GM12872 (cell line): Measurements from ENCODE around the gene DPYD.

Experiments used
- TF ChIP-seq, protein P1 (sequence below): IDR thresholded peaks from 3 replicates; pipeline ENCODE4 v1.5.1; 2011; ENCODE audit warnings: low read depth, mild to moderate bottlenecking, low read length, moderate library complexity; ENCODE audit not compliant: insufficient read depth

DPYD gene

DNA sequence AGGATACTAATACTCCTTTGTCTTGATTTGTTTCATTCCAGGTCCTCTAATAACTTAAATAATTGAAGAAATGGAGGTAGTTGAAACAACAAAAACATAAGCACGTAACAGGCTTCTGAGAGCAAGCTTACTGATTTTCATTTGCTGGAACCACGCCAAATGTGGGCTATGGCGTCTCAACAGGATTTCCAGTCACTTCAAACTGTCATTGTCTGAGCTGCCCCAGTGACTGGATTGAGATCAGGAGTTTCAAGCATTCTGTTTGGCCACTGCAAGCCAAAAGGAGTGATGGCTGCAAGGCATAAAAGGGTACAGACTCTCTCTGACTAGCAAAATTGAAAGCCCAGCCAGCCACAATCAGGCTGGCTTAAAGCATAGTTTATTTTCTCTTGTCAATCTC, 289.9 kb downstream of the DPYD start:
- TF ChIP-seq, protein P1, sequence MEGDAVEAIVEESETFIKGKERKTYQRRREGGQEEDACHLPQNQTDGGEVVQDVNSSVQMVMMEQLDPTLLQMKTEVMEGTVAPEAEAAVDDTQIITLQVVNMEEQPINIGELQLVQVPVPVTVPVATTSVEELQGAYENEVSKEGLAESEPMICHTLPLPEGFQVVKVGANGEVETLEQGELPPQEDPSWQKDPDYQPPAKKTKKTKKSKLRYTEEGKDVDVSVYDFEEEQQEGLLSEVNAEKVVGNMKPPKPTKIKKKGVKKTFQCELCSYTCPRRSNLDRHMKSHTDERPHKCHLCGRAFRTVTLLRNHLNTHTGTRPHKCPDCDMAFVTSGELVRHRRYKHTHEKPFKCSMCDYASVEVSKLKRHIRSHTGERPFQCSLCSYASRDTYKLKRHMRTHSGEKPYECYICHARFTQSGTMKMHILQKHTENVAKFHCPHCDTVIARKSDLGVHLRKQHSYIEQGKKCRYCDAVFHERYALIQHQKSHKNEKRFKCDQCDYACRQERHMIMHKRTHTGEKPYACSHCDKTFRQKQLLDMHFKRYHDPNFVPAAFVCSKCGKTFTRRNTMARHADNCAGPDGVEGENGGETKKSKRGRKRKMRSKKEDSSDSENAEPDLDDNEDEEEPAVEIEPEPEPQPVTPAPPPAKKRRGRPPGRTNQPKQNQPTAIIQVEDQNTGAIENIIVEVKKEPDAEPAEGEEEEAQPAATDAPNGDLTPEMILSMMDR, result no peak

DNA sequence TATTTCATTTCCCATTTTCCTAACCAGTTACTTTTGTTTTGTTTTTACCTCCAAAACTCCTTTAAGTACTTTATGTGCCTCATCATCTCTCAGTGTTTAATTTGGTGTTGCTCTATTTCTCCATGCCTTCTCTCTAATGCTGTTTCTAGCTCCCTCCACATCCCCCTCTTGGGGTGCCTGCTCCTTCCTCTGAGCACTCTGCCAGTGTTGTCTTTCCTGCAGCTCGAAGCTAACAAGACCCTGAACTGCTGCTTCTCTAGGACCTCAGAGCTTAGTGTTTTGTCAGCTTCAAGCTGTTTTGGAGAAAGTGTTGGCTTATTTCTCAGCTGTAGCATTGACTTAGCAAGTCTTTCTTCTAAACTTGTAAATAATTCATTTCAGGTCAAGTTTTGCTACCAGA, 290.6 kb downstream of the DPYD start:
- TF ChIP-seq, protein P1, result no peak

DNA sequence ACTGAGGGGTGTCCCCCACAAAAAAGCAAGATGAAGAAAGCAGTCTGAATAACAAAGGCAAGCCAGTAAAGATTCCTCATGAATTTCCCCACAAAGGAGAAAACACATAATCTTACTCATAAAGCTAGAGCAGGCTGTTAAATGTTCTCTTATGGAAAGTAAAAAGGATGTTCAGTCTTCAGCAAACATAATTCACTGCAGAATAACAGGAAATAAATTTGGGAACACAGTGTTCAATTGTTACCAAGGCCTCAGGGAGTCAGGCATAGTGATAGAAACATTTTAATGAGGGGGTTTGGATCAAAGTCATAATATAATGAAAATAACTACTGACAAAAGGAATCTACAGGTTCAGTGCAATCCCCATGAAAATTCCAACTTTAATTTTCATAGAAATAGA, 297.6 kb downstream of the DPYD start:
- TF ChIP-seq, protein P1, result no peak

DNA sequence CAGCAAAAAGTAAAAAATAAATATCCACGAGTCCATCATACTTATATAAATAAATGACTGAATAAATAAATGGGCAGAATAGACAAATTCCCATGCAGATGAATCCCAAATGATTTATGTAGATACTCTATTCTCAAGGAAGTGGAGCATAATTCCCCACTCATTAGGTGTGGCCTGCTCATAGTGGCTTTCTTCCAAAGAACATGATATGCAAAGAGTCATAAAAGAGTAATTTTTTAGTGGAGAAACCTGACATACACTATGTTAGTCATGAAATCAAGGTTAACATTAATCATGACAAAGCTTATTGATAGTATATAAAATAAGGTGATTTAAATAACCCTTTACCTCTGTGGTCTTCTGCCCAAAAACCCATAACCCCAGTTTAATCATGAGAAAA, 298.9 kb downstream of the DPYD start:
- TF ChIP-seq, protein P1, result no peak

DNA sequence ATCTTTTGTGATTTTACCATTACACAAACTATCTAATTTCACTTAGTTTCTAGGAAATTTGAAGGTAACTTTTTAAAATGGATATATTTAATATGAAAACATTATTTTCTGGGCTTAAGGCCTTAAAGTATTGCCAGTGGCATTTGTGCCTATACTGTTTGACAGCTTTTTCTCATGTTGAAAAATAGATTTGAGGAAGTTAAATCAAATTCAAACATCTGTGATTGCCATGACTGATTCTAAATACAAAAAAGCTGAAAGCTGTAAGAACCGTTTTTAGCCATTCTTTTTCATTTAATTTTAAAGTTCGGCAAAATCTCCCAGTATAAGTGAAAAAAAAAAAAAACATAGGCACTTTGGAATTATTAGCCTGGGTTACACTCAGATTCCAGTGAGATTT, 301.1 kb downstream of the DPYD start:
- TF ChIP-seq, protein P1, result no peak

DNA sequence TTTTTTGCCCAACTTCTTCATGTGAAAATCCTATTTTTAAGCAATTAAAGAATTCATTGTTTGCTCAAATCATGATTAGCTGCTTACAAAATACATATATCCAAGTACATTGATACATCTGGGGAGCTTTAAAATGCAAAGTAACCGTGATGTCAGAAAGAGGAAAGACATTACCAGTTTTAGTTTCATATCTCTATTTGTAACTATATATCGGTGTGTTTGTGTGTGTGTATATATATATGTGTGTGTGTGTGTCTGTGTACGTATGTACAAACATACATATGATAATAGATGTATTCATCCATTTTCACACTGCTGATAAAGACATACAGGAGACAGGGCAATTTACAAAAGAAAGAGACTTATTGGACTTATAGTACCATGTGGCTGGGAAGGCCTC, 310.1 kb downstream of the DPYD start:
- TF ChIP-seq, protein P1, result no peak

DNA sequence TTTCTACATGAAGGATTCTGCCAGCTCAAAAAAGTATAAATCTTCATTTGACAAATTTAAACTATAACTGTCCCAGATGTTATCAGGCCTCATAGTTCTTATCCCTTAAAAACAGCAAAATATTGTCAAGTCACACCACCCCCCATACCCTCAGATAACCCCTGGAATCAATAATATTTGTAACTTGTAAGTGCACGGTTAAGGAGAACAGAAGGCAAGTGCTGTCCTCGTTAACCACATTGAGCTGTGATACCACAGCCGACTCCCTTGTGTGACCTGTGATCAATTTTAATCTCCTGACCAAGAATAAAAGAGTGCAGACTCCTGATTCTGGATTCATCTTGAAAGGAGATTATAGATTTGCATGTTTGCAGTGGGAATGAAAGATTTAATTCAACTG, 310.7 kb downstream of the DPYD start:
- TF ChIP-seq, protein P1, result no peak

DNA sequence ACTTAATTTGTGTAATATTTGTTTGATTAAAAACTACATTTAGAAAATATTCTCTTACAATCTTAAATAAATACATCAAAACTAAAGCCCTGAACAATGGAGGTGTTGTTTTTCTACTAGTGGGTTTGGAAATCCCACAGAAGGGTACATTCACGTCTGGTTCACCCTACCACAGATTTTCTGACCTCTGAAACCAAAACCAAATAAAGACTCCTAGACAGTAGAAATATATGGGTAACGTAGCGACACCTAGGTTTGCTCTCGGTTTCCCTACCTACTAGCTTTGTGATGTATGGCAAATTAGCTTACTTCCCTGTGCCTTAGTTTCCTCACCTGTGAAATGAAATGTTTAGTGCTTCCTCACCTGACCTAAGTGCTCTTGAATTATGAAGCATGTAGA, 312.6 kb downstream of the DPYD start:
- TF ChIP-seq, protein P1, result no peak
